Measurements from ENCODE around the gene MED15.
A peak's percentile ranks its signal among the peaks of the same experiment; 100 is the strongest.

MED15 gene

GRCh38 chr22:20508815-20509271 lies 1.4 kb downstream of the MED15 start:
- Histone ChIP-seq H3K4me1 (ENCODE audit: control insufficient read depth in 1 of 2, insufficient read depth in 1 of 2, low read depth in 1 of 2, low read length in 1 of 2) (peaks cover 28 to 29% of the 10 kb centered on the region in 2 experiments), H3K9me3 (no peaks in the 10 kb centered on the region), H3K27ac (peak overlapping the region; percentile 88), H3K4me3 (ENCODE audit: low read depth in 1 of 2, low read length in 1 of 2) (peak overlapping the region; percentile 88 to 96), H3K36me3 (peaks cover 1% of the 10 kb centered on the region), H3K27me3 (no peaks in the 10 kb centered on the region)
- TF ChIP-seq, protein P1, sequence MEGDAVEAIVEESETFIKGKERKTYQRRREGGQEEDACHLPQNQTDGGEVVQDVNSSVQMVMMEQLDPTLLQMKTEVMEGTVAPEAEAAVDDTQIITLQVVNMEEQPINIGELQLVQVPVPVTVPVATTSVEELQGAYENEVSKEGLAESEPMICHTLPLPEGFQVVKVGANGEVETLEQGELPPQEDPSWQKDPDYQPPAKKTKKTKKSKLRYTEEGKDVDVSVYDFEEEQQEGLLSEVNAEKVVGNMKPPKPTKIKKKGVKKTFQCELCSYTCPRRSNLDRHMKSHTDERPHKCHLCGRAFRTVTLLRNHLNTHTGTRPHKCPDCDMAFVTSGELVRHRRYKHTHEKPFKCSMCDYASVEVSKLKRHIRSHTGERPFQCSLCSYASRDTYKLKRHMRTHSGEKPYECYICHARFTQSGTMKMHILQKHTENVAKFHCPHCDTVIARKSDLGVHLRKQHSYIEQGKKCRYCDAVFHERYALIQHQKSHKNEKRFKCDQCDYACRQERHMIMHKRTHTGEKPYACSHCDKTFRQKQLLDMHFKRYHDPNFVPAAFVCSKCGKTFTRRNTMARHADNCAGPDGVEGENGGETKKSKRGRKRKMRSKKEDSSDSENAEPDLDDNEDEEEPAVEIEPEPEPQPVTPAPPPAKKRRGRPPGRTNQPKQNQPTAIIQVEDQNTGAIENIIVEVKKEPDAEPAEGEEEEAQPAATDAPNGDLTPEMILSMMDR (IDR thresholded peaks at IDR 0.05): no peak

DNA sequence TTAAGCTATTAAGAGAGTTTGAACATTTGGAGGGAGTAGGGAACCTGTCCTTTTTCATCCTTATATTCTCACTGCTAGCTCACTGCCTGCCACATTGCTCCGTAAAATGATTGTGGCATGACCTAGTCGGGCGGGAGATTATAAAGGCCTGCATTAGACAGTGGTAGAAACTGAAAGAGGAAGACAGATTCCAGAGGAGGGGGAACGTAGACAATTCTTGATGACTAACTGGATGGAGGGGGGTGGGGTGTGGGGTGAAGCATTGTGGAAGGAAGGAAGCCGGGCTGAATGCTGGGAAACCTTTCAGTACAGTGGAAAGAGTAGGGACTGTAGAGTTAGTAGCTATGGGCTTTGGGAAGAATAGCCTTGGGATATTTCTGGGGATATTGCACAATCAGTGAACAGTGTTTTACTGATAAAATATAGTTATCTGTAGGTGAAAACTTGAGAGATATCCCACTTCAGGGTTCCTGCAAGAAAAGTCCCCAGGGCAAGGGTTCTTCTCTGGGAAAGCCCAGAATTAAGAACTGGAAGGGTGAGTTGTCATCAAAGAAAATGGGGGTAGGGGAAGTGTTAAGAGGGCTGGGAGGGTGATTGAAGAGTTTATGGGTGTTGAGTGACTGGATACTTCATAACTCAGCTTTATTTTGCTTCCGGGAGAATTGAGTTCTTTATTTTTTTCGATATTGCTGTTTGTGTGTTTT lies 2.1 kb downstream of the MED15 start:
- H3K36me3 ChIP-seq: peaks cover 8% of the 10 kb centered on the region
- H3K9me3 ChIP-seq: no peaks in the 10 kb centered on the region
- H3K4me3 ChIP-seq (ENCODE audit: low read depth in 1 of 2, low read length in 1 of 2): peak overlapping the region; percentile 88 to 96
- H3K27ac ChIP-seq: peak overlapping the region; percentile 88
- H3K4me1 ChIP-seq (ENCODE audit: control insufficient read depth in 1 of 2, insufficient read depth in 1 of 2, low read depth in 1 of 2, low read length in 1 of 2): peaks cover 28 to 31% of the 10 kb centered on the region in 2 experiments
- no peaks in the 10 kb centered on the region for H3K27me3 ChIP-seq
- TF ChIP-seq, protein P1 (IDR thresholded peaks at IDR 0.05): no peak

DNA sequence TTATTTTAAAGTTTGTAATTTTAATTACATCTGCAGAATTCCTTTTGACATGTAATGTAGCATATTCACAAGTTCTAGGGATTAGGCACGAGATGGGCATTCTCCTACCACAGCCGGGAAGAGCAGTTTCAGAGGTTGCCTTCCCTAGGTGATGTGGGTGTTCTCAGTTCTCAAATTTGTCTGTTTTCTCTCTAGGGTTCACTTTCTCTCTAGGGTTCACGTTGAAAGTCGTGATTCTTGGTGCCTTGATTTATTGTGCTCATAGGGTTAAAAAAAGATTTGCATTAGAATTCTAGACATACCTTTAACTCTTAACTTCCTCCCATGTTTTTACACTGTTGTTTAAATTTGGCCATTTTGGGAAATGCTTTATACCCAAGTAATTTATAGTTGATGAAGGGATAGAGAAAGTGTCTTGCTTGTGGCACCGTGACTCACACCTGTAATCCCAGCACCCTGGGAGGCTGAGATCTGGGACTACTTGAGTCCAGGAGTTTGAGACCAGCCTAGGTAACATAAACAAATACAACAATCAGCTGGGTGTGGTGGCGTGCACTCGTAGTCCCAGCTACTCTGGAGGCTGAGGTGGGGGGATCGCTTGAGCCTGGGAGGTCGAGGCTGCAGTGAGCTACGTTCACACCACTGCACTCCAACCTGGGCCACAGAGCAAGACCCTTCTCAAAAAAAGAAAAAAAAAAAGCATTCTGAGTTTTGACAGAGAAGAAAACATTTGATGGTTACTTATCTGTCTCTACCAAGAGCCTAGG lies 3.6 kb downstream of the MED15 start:
- H3K9me3 ChIP-seq: no peaks in the 10 kb centered on the region
- no peak overlapping the region for H3K4me3 ChIP-seq (ENCODE audit: low read depth in 1 of 2, low read length in 1 of 2)
- no peaks in the 10 kb centered on the region for H3K27me3 ChIP-seq
- TF ChIP-seq, protein P1 (IDR thresholded peaks at IDR 0.05): no peak
- peaks cover 28 to 32% of the 10 kb centered on the region in 2 experiments for H3K4me1 ChIP-seq (ENCODE audit: control insufficient read depth in 1 of 2, insufficient read depth in 1 of 2, low read depth in 1 of 2, low read length in 1 of 2)
- H3K36me3 ChIP-seq: peaks cover 15% of the 10 kb centered on the region
- no peak overlapping the region for H3K27ac ChIP-seq

- Histone ChIP-seq H3K27me3 (no peaks in the 10 kb centered on the region), H3K36me3 (peaks cover 15% of the 10 kb centered on the region), H3K9me3 (no peaks in the 10 kb centered on the region), H3K4me3 (ENCODE audit: low read depth in 1 of 2, low read length in 1 of 2) (no peak overlapping the region), H3K4me1 (ENCODE audit: control insufficient read depth in 1 of 2, insufficient read depth in 1 of 2, low read depth in 1 of 2, low read length in 1 of 2) (peaks cover 28 to 32% of the 10 kb centered on the region in 2 experiments), H3K27ac (no peak overlapping the region)
- TF ChIP-seq, protein P1 (IDR thresholded peaks at IDR 0.05): no peak
These were observed 4.3 kb downstream of the MED15 start for GRCh38 chr22:20511578-20512229.

- H3K4me1 ChIP-seq (ENCODE audit: control insufficient read depth in 1 of 2, insufficient read depth in 1 of 2, low read depth in 1 of 2, low read length in 1 of 2): peaks cover 3 to 6% of the 10 kb centered on the region in 2 experiments
- TF ChIP-seq, protein P1 (IDR thresholded peaks at IDR 0.05): no peak
- H3K4me3 ChIP-seq (ENCODE audit: low read depth in 1 of 2, low read length in 1 of 2): no peak overlapping the region
- no peaks in the 10 kb centered on the region for H3K27me3 ChIP-seq
- no peak overlapping the region for H3K27ac ChIP-seq
- H3K9me3 ChIP-seq: no peaks in the 10 kb centered on the region
- H3K36me3 ChIP-seq: peaks cover 40% of the 10 kb centered on the region
These were observed 7.4 kb downstream of the MED15 start for GRCh38 chr22:20514658-20515406.
